ENCODE measurements around the gene S100A8. TPM values are rescaled to one million over a fixed set of nuclear protein-coding genes. Genes with fewer than 3 reads are reported as not detected.

The S100A8 gene
- total RNA-seq, 1 experiment from 2014 or later: 1.4 TPM

- H3K27ac ChIP-seq (ENCODE audit: low read depth, low read length): no peak overlapping the region
- no peaks in the 10 kb centered on the region for H3K9me3 ChIP-seq (ENCODE audit: control insufficient read depth in 1 of 2, insufficient read depth in 1 of 2, low read depth in 1 of 2, low read length in 2 of 2)
- no peak overlapping the region for H3K4me3 ChIP-seq (replicated peaks in 1 of 2; ENCODE audit: low read depth in 1 of 2, low read length in 2 of 2)
- ChIA-PET POLR2A (no interaction called here), RAD21 (ENCODE audit: low non-redundant PET in 1 of 2, low total read pairs in 2 of 2, uncharacterized antibody in 2 of 2, unreplicated experiment in 2 of 2) (no interaction called here), CTCF (interaction anchor here (0.9 kb wide), 2 partner anchors 109 to 138 kb away, joined by 3 read pairs; no protein-coding TSS in a partner anchor)
- H4K20me1 ChIP-seq (ENCODE audit: insufficient read depth): no peaks in the 10 kb centered on the region
- TF ChIP-seq ZNF274 (IDR thresholded peaks at IDR 0.05; ENCODE audit: low read depth, low read length): no peak
- no peak for TF ChIP-seq ZFX (IDR thresholded peaks at IDR 0.05)
- no peak for TF ChIP-seq TCF7L2 (IDR thresholded peaks at IDR 0.05; ENCODE audit: borderline replicate concordance, extremely low read depth, insufficient read depth, insufficient read length)
- TF ChIP-seq FOSL1 (IDR thresholded peaks at IDR 0.05; ENCODE audit: low read depth): no peak
- TF ChIP-seq CEBPB (IDR thresholded peaks at IDR 0.05; ENCODE audit: low read depth): no peak
- no peak for TF ChIP-seq EZH2 (IDR thresholded peaks at IDR 0.05)
- TF ChIP-seq CTCF (IDR thresholded peaks at IDR 0.05 in 2 of 3, conservative IDR thresholded peaks at IDR 0.05 in 1 of 3; ENCODE audit: borderline replicate concordance in 1 of 3, insufficient read depth in 1 of 3, low read depth in 2 of 3, low read length in 2 of 3): no peak
- no peak for TF ChIP-seq JUND (IDR thresholded peaks at IDR 0.05)
- TF ChIP-seq POLR2AphosphoS5 (IDR thresholded peaks at IDR 0.05; ENCODE audit: low read depth, low read length): no peak
- TF ChIP-seq CBX3 (IDR thresholded peaks at IDR 0.05; ENCODE audit: low read depth): no peak
- no peak for TF ChIP-seq SRF (IDR thresholded peaks at IDR 0.05; ENCODE audit: low read depth)
- TF ChIP-seq EGR1 (IDR thresholded peaks at IDR 0.05; ENCODE audit: low read depth): no peak
- no peak overlapping the region for H3K9ac ChIP-seq (ENCODE audit: low read length)
- no peaks in the 10 kb centered on the region for H3K27me3 ChIP-seq (ENCODE audit: insufficient read depth, low read length)
- H3K9me2 ChIP-seq (ENCODE audit: insufficient read depth): no peaks in the 10 kb centered on the region
- DNase-seq (ENCODE audit: low read depth, low spot score) (no peak), ATAC-seq (no peak)
- H3K4me2 ChIP-seq (ENCODE audit: low read length): no peak overlapping the region
- H3K79me2 ChIP-seq (ENCODE audit: insufficient read depth, low read length): no peaks in the 10 kb centered on the region
- H2AFZ ChIP-seq (ENCODE audit: low read depth, low read length, poor library complexity, severe bottlenecking): no peak overlapping the region
- no peaks in the 10 kb centered on the region for H3K36me3 ChIP-seq (ENCODE audit: control insufficient read depth in 1 of 2, insufficient read depth in 2 of 2, low read length in 2 of 2)
- intact Hi-C loops (cut with micrococcal nuclease): no loop called here
- no peaks in the 10 kb centered on the region; a peak in 1 of 4 replicates for H3K4me1 ChIP-seq (ENCODE audit: control insufficient read depth in 1 of 2, insufficient read depth in 2 of 2, low read length in 2 of 2)
- BruUV-seq (replicated peaks): no TSS peak
Measured at GRCh38 chr1:153357076-153357852, 33.6 kb downstream of the S100A8 start.

Measured in HCT116 (cell line).